RWPE1 (cell line): Measurements from ENCODE around the gene PLIN5.

ENCODE experiments used
- CTCF ChIA-PET: fragments of 350-600 bp; sonication (Branson Sonifier 250); formaldehyde crosslinking; extraction: SDS; loops from one replicate; lab custom pipeline; 2021; lab: Yijun Ruan, JAX
- POLR2A ChIA-PET: fragments of 400-600 bp; formaldehyde crosslinking; extraction: SDS; loops from one replicate; lab custom pipeline; 2020; ENCODE audit warnings: antibody characterized with exemption; ENCODE audit not compliant: low non-redundant PET; lab: Yijun Ruan, JAX
- DNase-seq: peaks from one replicate; pipeline ENCODE4 v3.0.0; 2012; ENCODE audit warnings: low spot score
- H3K27ac ChIP-seq: fragments of 450-650 bp; 2 replicates; pipeline ENCODE4 v1.5.1; 2017
- TF ChIP-seq, protein P1 (sequence below): fragments of 450-650 bp; conservative IDR thresholded peaks from 2 replicates; pipeline ENCODE4 v1.5.1; 2017; ENCODE audit warnings: low read depth, mild to moderate bottlenecking

The PLIN5 gene

DNA sequence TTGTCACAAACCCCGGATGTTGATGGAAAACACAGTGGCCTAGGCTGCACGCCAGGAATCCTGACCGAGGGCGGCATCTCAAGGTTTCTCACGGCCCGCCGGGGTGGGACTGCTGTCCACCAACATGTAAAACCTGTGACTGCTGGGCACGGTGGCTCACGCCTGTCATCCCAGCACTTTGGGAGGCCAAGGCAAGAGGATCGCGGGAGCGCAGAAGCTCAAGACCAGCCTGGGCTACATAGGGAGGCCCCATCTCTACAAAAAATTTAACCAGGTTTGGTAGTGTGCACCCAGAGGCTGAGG, 27.9 kb downstream of the PLIN5 start:
- ChIA-PET POLR2A (interaction anchor here (0.6 kb wide), 1 partner anchor 45 kb away, joined by 3 read pairs; no protein-coding TSS in a partner anchor), CTCF (no interaction called here)
- TF ChIP-seq, protein P1, sequence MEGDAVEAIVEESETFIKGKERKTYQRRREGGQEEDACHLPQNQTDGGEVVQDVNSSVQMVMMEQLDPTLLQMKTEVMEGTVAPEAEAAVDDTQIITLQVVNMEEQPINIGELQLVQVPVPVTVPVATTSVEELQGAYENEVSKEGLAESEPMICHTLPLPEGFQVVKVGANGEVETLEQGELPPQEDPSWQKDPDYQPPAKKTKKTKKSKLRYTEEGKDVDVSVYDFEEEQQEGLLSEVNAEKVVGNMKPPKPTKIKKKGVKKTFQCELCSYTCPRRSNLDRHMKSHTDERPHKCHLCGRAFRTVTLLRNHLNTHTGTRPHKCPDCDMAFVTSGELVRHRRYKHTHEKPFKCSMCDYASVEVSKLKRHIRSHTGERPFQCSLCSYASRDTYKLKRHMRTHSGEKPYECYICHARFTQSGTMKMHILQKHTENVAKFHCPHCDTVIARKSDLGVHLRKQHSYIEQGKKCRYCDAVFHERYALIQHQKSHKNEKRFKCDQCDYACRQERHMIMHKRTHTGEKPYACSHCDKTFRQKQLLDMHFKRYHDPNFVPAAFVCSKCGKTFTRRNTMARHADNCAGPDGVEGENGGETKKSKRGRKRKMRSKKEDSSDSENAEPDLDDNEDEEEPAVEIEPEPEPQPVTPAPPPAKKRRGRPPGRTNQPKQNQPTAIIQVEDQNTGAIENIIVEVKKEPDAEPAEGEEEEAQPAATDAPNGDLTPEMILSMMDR: no peak
- 0 out of 2 replicates have a peak overlapping the region, but pooled peaks have one; percentile 37 for H3K27ac ChIP-seq
- no peak for DNase-seq

DNA sequence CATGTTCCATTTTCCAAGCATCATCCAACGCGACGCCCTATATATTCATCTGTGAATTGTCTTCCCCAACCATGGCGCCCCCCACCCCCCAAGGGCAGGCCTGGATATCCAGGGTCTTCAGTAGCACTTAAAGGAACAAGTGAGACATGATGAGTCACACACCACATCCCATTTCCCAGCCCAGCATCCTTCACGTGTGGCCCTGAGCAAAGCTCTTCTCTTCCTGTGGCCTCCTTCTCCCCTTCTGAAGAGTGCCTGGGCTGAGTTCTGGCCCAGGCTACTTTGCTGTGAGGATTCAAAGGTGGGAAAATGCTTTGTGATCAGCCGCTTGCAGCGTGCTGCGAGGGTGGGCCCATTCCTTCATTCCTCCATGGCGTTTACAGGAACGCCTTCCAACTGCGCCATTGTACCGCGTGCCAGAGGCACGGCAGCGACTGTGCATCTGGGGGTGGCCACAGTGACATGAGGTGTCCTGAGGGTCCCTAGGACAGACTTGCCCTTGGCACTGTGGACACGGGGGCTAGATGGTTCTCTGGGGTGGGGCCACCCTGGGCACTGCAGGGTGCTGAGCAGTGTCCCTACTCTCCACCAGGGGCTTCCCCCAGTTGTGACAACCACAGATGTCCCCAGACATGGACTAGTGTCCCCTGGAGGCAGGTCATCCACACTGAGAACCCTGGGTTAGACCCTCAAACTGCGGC, 28.4 kb downstream of the PLIN5 start:
- ChIA-PET CTCF (no interaction called here), POLR2A (no interaction called here)
- peak; percentile 49 for DNase-seq
- H3K27ac ChIP-seq: peak overlapping the region; percentile 37
- TF ChIP-seq, protein P1: no peak

DNA sequence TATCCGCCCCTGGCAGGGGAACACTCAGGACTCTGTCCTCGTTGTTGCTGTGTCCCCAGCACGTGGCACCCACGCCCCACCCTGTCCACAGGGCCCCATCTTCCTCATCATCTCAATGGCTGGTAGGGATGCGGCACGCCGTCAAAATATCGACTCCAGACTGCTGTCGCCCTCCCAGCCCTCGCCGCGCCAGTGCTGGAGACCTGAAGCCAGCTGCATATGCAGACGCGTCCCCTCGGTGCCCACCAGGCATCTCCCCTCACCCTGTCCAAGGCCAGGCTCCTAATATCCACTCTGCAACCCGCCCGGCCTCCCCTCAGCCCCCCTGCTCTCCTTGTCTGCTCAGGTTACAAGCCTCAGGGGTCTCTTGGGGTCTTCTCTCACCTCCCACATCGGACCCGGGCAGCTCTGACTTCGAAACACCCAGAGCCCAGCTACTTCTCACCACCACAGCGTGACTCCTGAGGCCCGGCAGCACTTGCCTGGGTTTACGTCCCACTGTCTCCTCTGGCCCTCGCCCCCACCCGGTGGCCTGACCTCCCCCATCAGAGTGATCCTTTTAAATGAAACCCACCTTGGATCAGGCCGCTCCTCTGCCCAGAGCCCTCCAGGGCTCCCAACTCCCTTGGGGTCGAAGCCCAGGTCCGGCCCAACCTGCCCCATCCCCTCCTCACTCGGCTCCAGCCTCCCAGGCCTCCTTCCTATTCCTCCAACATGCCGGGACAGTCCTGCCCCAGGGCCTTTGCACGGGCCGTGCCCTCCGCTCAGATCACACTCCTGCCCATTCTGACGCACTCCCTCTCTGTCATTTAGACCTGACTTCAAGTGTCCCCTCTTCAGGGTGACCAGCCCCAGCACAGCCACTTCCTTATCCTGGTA, 29.2 kb downstream of the PLIN5 start:
- ChIA-PET POLR2A (no interaction called here), CTCF (no interaction called here)
- TF ChIP-seq, protein P1: no peak
- DNase-seq: no peak
- peak overlapping the region; percentile 37 for H3K27ac ChIP-seq

DNA sequence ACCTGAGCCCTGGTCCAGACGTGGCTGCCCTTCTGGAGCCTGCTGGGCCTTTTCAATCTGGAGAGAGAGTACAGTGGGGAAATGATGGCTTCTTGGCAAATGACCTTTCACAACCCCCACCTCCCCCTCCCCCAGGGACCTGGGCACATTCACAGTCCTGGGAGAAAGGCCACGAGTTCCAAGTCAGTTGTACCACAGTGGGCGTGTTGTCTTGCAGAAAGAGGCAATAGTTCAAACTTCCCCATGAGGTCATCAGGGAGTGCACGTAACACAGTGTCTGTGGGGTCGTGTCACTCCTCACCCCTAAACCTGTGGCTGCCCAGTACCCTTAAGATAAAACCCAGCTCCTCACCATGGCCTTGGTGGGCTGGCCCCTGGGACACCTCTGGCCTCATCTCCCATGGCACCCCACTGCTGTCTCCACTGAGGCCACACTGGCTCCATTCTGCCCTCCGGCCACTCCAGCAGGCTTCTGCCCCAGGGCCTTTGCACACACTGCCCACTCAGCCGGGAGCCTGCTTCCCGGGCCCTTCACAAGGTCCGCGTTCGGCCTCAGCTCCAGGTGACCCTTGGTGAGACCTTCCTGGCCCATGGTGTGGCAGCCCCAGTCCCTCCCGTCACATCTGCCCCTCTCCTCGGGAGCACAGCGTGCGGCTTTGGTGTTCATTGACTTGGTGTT, 30.0 kb downstream of the PLIN5 start:
- ChIA-PET POLR2A (no interaction called here), CTCF (no interaction called here)
- no peak for DNase-seq
- peak overlapping the region; percentile 40 for H3K27ac ChIP-seq
- TF ChIP-seq, protein P1: no peak

DNA sequence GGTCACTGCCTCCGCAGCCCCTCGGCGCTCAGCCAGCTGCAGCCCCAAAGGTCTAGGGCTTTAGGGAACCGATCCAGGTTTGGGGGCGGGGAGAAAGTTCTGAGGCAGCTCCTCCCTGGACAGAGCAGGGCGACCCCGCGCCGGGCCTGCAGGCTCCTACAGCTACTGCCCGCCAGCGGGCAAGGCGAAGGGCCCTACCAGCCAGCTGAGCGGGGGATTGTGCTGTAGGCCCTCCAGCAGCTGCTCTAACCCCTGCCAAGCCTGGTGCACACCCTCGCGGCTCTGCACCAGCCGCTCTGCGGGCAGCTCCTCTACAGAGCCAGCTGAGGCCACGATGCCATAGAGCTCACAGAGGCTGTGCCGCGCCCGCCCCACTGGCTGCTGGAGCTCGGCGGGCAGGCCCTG, 30.7 kb downstream of the PLIN5 start:
- ChIA-PET CTCF (interaction anchor here (1.0 to 1.1 kb wide), 2 partner anchors 9 to 25 kb away, joined by 3 to 4 read pairs; no protein-coding TSS in a partner anchor), POLR2A (no interaction called here)
- TF ChIP-seq, protein P1: no peak
- H3K27ac ChIP-seq: peak overlapping the region; percentile 40
- no peak for DNase-seq

DNA sequence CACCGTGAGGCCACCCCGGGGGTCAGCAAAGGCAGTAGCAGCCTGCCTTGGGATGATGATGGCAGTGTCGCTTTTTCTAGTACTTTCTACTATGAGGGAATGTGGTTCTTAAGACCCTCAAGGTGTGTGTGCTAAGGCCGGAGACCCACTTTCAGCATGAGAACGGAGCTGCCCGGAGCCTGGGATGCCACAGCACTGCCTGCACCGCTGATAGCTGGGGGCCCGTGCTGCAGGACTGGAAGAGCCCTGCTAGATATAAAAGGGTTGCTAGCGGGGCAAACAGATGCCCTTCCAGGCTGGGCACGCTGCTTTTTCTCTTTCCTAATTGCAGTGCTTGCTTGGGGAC, 31.2 kb downstream of the PLIN5 start:
- no peak for DNase-seq
- TF ChIP-seq, protein P1: no peak
- POLR2A ChIA-PET: no interaction called here

More for the DNA sequence above, 31.2 kb downstream of the PLIN5 start:
- CTCF ChIA-PET: interaction anchor here (1.0 to 1.1 kb wide), 2 partner anchors 8 to 26 kb away, joined by 3 to 4 read pairs; no protein-coding TSS in a partner anchor
- H3K27ac ChIP-seq: peak overlapping the region; percentile 40
